K562 (cell line): ENCODE data around the gene RERE. TPM values are rescaled to one million over a fixed set of nuclear protein-coding genes. Genes with fewer than 3 reads are reported as not detected.

Experiments used
- ATAC-seq: fragments of 200-7000 bp; cut with Tn5 transposase; 3 replicates; pipeline ENCODE4 v1.9.1; 2020; ENCODE audit warnings: moderate library complexity
- BruUV-seq: library from RNA; stranded (reverse); fragments of 400-500 nt; replicated peaks from 2 replicates; lab custom pipeline; 2021; lab: Mats Ljungman, UMichigan
- CTCF ChIA-PET: fragments of 300-600 bp; formaldehyde crosslinking; extraction: SDS; loops from one replicate; lab custom pipeline; 2021; ENCODE audit warnings: low intra/inter-chr PET ratio; lab: Yijun Ruan, JAX
- POLR2A ChIA-PET: fragments of 300-600, 350-650 bp; sonication (Branson Sonifier 250); formaldehyde crosslinking; extraction: SDS; loops from one replicate; lab custom pipeline; 2021; ENCODE audit warnings: antibody characterized with exemption, inconsistent platforms; lab: Yijun Ruan, JAX
- DNase-seq, 4 experiments: peaks; one replicate each; pipeline versions ENCODE4 v3.0.0 to v3.0.0-alpha.2; 2011 to 2018; ENCODE audit warnings: low spot score in 3 of 4, mixed read lengths in 3 of 4; ENCODE audit errors: extremely low read depth in 1 of 4
- FAIRE-seq: peaks from 2 replicates; lab custom pipeline; 2011; peaks lifted over from hg19 to GRCh38; lab: Jason Lieb, UNC
- H2AFZ ChIP-seq: 2 replicates; pipeline ENCODE4 v1.6.0; 2011; ENCODE audit warnings: low read depth, low read length, control low read depth, inconsistent platforms
- H3K27ac ChIP-seq: fragments of 200-600 bp; 3 replicates; pipeline ENCODE4 v1.8.0; 2011; ENCODE audit warnings: low read depth, mild to moderate bottlenecking, control low read depth, inconsistent platforms, low read length, moderate library complexity, mixed read lengths; ENCODE audit errors: extremely low read depth
- H3K27me3 ChIP-seq, 2 experiments: fragments of 300-600 bp in 1 of 2; 2 replicates in 1 of 2; 3 replicates in 1 of 2; pipeline versions ENCODE4 v1.6.0 to v1.8.0; 2011; ENCODE audit warnings: inconsistent platforms in 2 of 2, low read length in 2 of 2, mild to moderate bottlenecking in 1 of 2, mixed read lengths in 1 of 2, moderate library complexity in 1 of 2; ENCODE audit not compliant: control insufficient read depth in 2 of 2, insufficient read depth in 2 of 2
- H3K36me3 ChIP-seq: fragments of 300-600 bp; 3 replicates; pipeline ENCODE4 v1.8.0; 2011; ENCODE audit warnings: mild to moderate bottlenecking, low read length, inconsistent platforms; ENCODE audit not compliant: control insufficient read depth, insufficient read depth
- H3K4me1 ChIP-seq, 2 experiments: fragments of 200-600 bp in 1 of 2; replicated peaks in 1 of 2; 2 replicates in 1 of 2; 3 replicates in 1 of 2; pipeline versions ENCODE4 v1.5.1 to v1.8.0; 2011; ENCODE audit warnings: inconsistent platforms in 2 of 2, low read length in 2 of 2, mild to moderate bottlenecking in 1 of 2, mixed read lengths in 1 of 2, moderate library complexity in 1 of 2; ENCODE audit not compliant: control insufficient read depth in 2 of 2, insufficient read depth in 2 of 2
- H3K4me2 ChIP-seq: 2 replicates; pipeline ENCODE4 v1.6.1; 2011; ENCODE audit warnings: low read length, control low read depth, inconsistent platforms, mixed read lengths; ENCODE audit not compliant: insufficient read depth
- H3K4me3 ChIP-seq: fragments of 200-600 bp; sonication (generic), shearing (Covaris generic); 2 replicates; pipeline ENCODE4 v1.5.1; 2016; ENCODE audit warnings: control low read depth, inconsistent platforms
- H3K79me2 ChIP-seq: fragments of 200-600 bp; 3 replicates; pipeline ENCODE4 v1.8.0; 2011; ENCODE audit warnings: low read length, inconsistent platforms; ENCODE audit not compliant: control insufficient read depth, insufficient read depth
- H3K9ac ChIP-seq, 2 experiments: 2 replicates each; pipeline versions ENCODE4 v1.6.0 to v1.6.1; 2011; ENCODE audit warnings: low read depth in 2 of 2, low read length in 2 of 2, control low read depth in 1 of 2, inconsistent platforms in 1 of 2, mild to moderate bottlenecking in 1 of 2, mixed read lengths in 1 of 2; ENCODE audit not compliant: insufficient read depth in 1 of 2
- H3K9me1 ChIP-seq: one replicate; pipeline ENCODE4 v1.6.0; 2011; ENCODE audit warnings: inconsistent platforms, mild to moderate bottlenecking, low read length, moderate library complexity; ENCODE audit not compliant: control insufficient read depth, insufficient read depth
- H3K9me3 ChIP-seq: replicated peaks from 2 replicates; pipeline ENCODE4 v1.5.1; 2011; ENCODE audit warnings: low read depth, low read length, inconsistent platforms; ENCODE audit not compliant: control insufficient read depth, insufficient read depth
- H4K20me1 ChIP-seq: replicated peaks from 2 replicates; pipeline ENCODE4 v1.6.1; 2011; ENCODE audit warnings: low read length, inconsistent platforms, mixed read lengths; ENCODE audit not compliant: control insufficient read depth, insufficient read depth
- CBX3 ChIP-seq, 2 experiments: IDR thresholded peaks; 1 replicate in 1 of 2; 2 replicates in 1 of 2; pipeline ENCODE4 v1.6.1; 2012; ENCODE audit warnings: inconsistent platforms in 2 of 2, low read length in 2 of 2, borderline replicate concordance in 1 of 2, control low read depth in 1 of 2
- CREB3 ChIP-seq: fragments of 450-650 bp; conservative IDR thresholded peaks from 2 replicates; pipeline ENCODE4 v1.6.1; 2016; ENCODE audit warnings: missing genetic modification characterization, low read depth, mild to moderate bottlenecking, missing compliant biosample characterization, moderate library complexity
- FOS ChIP-seq: IDR thresholded peaks from 3 replicates; pipeline ENCODE4 v1.6.1; 2011; ENCODE audit not compliant: insufficient read length; ENCODE audit errors: extremely low read depth
- FUS ChIP-seq: fragments of 200-400 bp; formaldehyde crosslinking; optimal IDR thresholded peaks from 2 replicates; pipeline ENCODE3; 2017; ENCODE audit warnings: low read depth, low read length
- GATAD2A ChIP-seq: fragments of 450-650 bp; IDR thresholded peaks from 2 replicates; pipeline ENCODE4 v1.6.1; 2017
- GTF2F1 ChIP-seq: IDR thresholded peaks from 2 replicates; pipeline ENCODE4 v1.6.1; 2011; ENCODE audit warnings: low read depth, low read length, improper control_type of control experiment
- HDAC2 ChIP-seq: fragments of 450-650 bp; IDR thresholded peaks from 2 replicates; pipeline ENCODE4 v1.6.1; 2016; ENCODE audit warnings: mild to moderate bottlenecking
- MAX ChIP-seq: sonication (generic); formaldehyde crosslinking; IDR thresholded peaks from 2 replicates; pipeline ENCODE4 v1.9.0; 2022; ENCODE audit warnings: mild to moderate bottlenecking, missing genetic modification reagents
- MCM7 ChIP-seq, 2 experiments: fragments of 450-650 bp; IDR thresholded peaks; 2 replicates each; pipeline ENCODE4 v1.6.1; 2016 to 2018
- MXD1 ChIP-seq: fragments of 250-450 bp; sonication (Bioruptor Pico); IDR thresholded peaks from 2 replicates; pipeline ENCODE4 v1.8.0; 2021; ENCODE audit warnings: borderline replicate concordance, mild to moderate bottlenecking, moderate library complexity; ENCODE audit not compliant: poor library complexity, severe bottlenecking
- TRIM28 ChIP-seq: fragments of 450-650 bp; IDR thresholded peaks from 2 replicates; pipeline ENCODE4 v1.6.1; 2017
- UBTF ChIP-seq, 2 experiments: IDR thresholded peaks; 2 replicates each; pipeline ENCODE4 v1.6.1; 2012; ENCODE audit warnings: improper control_type of control experiment in 2 of 2, low read depth in 2 of 2, low read length in 2 of 2, borderline replicate concordance in 1 of 2
- ZNF696 ChIP-seq: fragments of 250-450 bp; sonication (Bioruptor Pico); conservative IDR thresholded peaks from 2 replicates; pipeline ENCODE4 v1.4.0; 2020; ENCODE audit warnings: mild to moderate bottlenecking, moderate library complexity
- WGBS: fragments of 100-300 bp; shearing (Covaris generic); methylation state at CpG from one replicate; pipeline ENCODE4 v1.1.6; 2016; ENCODE audit warnings: low coverage, mixed read lengths; ENCODE audit not compliant: insufficient coverage; ENCODE audit errors: missing lambda C conversion rate; 5-methylcytosine and 5-hydroxymethylcytosine counted together
- in situ Hi-C: fragments of 300-500 bp; cut with MboI; formaldehyde crosslinking; loops from 4 replicates; pipeline ENCODE4 v1.15.0; 2018; ENCODE audit warnings: inconsistent platforms, mixed read lengths
- intact Hi-C: fragments of 100-400 bp; cut with micrococcal nuclease; formaldehyde crosslinking; loops from 2 replicates; pipeline ENCODE4 v1.14.2; 2022
- polyA plus RNA-seq, 8 experiments: library from polyadenylated mRNA; depleted of rRNA in 4 of 8; stranded (reverse) in 5 of 8; unstranded in 3 of 8; fragments of >200 nt; fragmentation: Nextera tagmentation in 2 of 8; fragmentation: Illumina TruSeq in 1 of 8; extraction: Ambion mirVana in 2 of 8; extraction: Trizol in 1 of 8; gene quantifications; 2 replicates each; pipeline versions ENCODE4 v1.2.1 to v1.2.3, GENCODE V29; 2011 to 2014; ENCODE audit warnings: inconsistent platforms in 1 of 8, missing spikeins in 1 of 8
- total RNA-seq, 7 experiments: library from RNA; depleted of rRNA in 6 of 7; stranded (reverse); fragments of >200 nt in 6 of 7; fragmentation: Illumina TruSeq in 2 of 7; extraction: Trizol in 2 of 7; gene quantifications; 2 replicates each; pipeline versions ENCODE4 v1.2.1 to v1.2.3, GENCODE V29; 2011 to 2021; ENCODE audit warnings: low replicate concordance in 1 of 7

RERE gene
- total and polyA plus RNA-seq, 9 of the 15 experiments (the other 6 are each of a cell fraction or from before 2014, with no cell fraction given), result 3.0 to 51.5 (median 13.4) TPM

GRCh38 chr1:8340448-8340847 is 477.0 kb downstream of the RERE start:
- H3K27ac ChIP-seq, result no peak overlapping the region
- H4K20me1 ChIP-seq, result peaks cover 4% of the 10 kb centered on the region; the same call in 1 of the 2 replicates
- H3K36me3 ChIP-seq, result no peaks in the 10 kb centered on the region
- WGBS, result 14% methylated on average over 6 of the region's 6 CpGs
- no peak overlapping the region for H3K9ac ChIP-seq
- H3K79me2 ChIP-seq, result no peaks in the 10 kb centered on the region
- peaks cover 55 to 80% of the 10 kb centered on the region in 2 experiments for H3K27me3 ChIP-seq
- no peak for DNase-seq
- no peak overlapping the region for H3K4me3 ChIP-seq
- FAIRE-seq, result no peak
- no peak for TF ChIP-seq TRIM28
- no peak for TF ChIP-seq FOS
- no peak for TF ChIP-seq CREB3 (tag)
- no peak for TF ChIP-seq FUS
- no peak for TF ChIP-seq CBX3 (IDR thresholded peaks at IDR 0.05; ENCODE audit: borderline replicate concordance in 1 of 2, low read length in 2 of 2)
- TF ChIP-seq ZNF696 (CRISPR knock-in tag), result no peak
- TF ChIP-seq MXD1 (CRISPR knock-in tag), result no peak
- no peak for TF ChIP-seq MCM7 (IDR thresholded peaks at IDR 0.05)
- TF ChIP-seq UBTF (IDR thresholded peaks at IDR 0.05; ENCODE audit: borderline replicate concordance in 1 of 2, low read depth in 2 of 2, low read length in 2 of 2), result no peak
- TF ChIP-seq HDAC2, result no peak
- no peak for TF ChIP-seq GTF2F1
- TF ChIP-seq GATAD2A, result no peak
- TF ChIP-seq MAX (CRISPR knock-in tag), result no peak
- CTCF ChIA-PET, result no interaction called here
- H3K4me2 ChIP-seq, result no peak overlapping the region
- no peaks in the 10 kb centered on the region for H3K9me3 ChIP-seq
- H3K9me1 ChIP-seq, result no peaks in the 10 kb centered on the region
- POLR2A ChIA-PET, result no interaction called here
- intact Hi-C loops (no loop called here), in situ Hi-C loops (no loop called here)
- peaks cover 0 to 15% of the 10 kb centered on the region in 2 experiments; a peak in 3 of 5 replicates for H3K4me1 ChIP-seq
- BruUV-seq, result no TSS peak
- no peak for ATAC-seq
- no peak overlapping the region for H2AFZ ChIP-seq
